Osteocyte (in vitro differentiated cells): ENCODE data around the gene NRF1. TPM values are rescaled to one million over a fixed set of nuclear protein-coding genes. Genes with fewer than 3 reads are reported as not detected.
"Not testable (repeated sequence)": the region's sequence is repeated elsewhere in the genome, so short reads cannot be mapped to it uniquely, and the experiment has no call there.

Experiments used
- DNase-seq: peaks from one replicate; pipeline ENCODE4 v3.0.0; 2021; ENCODE audit warnings: mixed read lengths; ENCODE audit not compliant: unreplicated experiment; ENCODE audit errors: extremely low spot score
- H3K27ac Mint-ChIP-seq: one replicate; pipeline ENCODE4 v1.8.0; 2021; ENCODE audit warnings: mild to moderate bottlenecking, mixed read lengths; ENCODE audit not compliant: unreplicated experiment
- H3K27me3 Mint-ChIP-seq: one replicate; pipeline ENCODE4 v1.8.0; 2021; ENCODE audit warnings: mixed read lengths; ENCODE audit not compliant: unreplicated experiment
- H3K36me3 Mint-ChIP-seq: one replicate; pipeline ENCODE4 v1.8.0; 2021; ENCODE audit warnings: mixed read lengths; ENCODE audit not compliant: unreplicated experiment
- H3K4me1 Mint-ChIP-seq: one replicate; pipeline ENCODE4 v1.8.0; 2021; ENCODE audit warnings: mixed read lengths; ENCODE audit not compliant: unreplicated experiment
- H3K4me3 Mint-ChIP-seq: one replicate; pipeline ENCODE4 v1.8.0; 2021; ENCODE audit warnings: mild to moderate bottlenecking, moderate library complexity, mixed read lengths; ENCODE audit not compliant: unreplicated experiment
- H3K9me3 Mint-ChIP-seq: one replicate; pipeline ENCODE4 v1.8.0; 2021; ENCODE audit warnings: mixed read lengths; ENCODE audit not compliant: unreplicated experiment
- total RNA-seq: library from RNA; stranded (reverse); gene quantifications from 2 replicates; pipeline ENCODE4 v1.2.1, GENCODE V29; 2021
- TF ChIP-seq, protein P1 (sequence below): fragments of 200-600 bp; sonication (generic); IDR thresholded peaks from 2 replicates; pipeline ENCODE4 v1.5.0; 2021; ENCODE audit warnings: antibody characterized with exemption, mild to moderate bottlenecking, moderate library complexity

The NRF1 gene
- total RNA-seq, 1 donor from 2014 or later = 20.7 TPM

DNA sequence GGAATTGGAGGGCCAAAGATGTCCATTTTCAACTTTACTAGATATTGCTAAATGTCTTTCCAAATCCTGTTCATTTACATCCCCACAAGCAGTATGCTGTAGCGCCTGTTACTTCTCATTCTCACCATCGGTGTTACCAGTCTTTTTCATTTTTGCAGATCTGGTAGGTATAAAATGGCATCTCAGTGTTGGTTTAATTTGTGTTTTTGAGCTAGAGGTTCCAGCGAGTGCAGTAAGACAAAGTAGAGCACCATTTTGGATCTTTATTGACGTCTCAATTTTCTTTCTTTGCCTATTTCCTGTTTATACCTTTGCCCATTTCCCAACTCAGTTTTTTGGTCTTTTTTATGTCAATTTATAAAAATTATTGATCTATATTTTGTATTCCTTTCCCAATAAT lies 55.6 kb downstream of the NRF1 start:
- H3K9me3 Mint-ChIP-seq = no peaks in the 10 kb centered on the region
- peaks cover 7% of the 10 kb centered on the region for H3K36me3 Mint-ChIP-seq
- peaks cover 12% of the 10 kb centered on the region for H3K4me1 Mint-ChIP-seq
- no peak for DNase-seq
- TF ChIP-seq, protein P1, sequence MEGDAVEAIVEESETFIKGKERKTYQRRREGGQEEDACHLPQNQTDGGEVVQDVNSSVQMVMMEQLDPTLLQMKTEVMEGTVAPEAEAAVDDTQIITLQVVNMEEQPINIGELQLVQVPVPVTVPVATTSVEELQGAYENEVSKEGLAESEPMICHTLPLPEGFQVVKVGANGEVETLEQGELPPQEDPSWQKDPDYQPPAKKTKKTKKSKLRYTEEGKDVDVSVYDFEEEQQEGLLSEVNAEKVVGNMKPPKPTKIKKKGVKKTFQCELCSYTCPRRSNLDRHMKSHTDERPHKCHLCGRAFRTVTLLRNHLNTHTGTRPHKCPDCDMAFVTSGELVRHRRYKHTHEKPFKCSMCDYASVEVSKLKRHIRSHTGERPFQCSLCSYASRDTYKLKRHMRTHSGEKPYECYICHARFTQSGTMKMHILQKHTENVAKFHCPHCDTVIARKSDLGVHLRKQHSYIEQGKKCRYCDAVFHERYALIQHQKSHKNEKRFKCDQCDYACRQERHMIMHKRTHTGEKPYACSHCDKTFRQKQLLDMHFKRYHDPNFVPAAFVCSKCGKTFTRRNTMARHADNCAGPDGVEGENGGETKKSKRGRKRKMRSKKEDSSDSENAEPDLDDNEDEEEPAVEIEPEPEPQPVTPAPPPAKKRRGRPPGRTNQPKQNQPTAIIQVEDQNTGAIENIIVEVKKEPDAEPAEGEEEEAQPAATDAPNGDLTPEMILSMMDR = no peak
- H3K4me3 Mint-ChIP-seq = no peak overlapping the region
- H3K27ac Mint-ChIP-seq = no peak overlapping the region
- no peaks in the 10 kb centered on the region for H3K27me3 Mint-ChIP-seq

DNA sequence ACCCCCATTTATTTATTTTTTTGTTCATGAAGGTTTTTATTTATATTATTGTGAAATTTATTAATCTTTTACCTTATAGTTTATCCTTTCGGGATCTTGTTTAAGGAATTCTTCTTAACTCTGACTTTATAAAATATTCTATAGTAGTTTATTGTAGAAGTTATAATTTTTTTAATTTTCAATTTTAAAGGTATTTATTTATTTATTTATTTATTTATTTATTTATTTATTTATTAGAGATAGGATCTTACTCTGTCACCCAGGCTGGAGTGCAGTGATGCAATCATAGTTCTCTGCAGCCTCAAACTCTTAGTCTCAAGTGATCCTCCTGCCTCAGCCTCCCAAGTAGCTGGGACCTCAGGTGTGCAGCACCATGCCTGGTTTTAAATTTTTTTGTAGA lies 56.0 kb downstream of the NRF1 start:
- H3K27ac Mint-ChIP-seq = no peak overlapping the region
- no peaks in the 10 kb centered on the region for H3K9me3 Mint-ChIP-seq
- DNase-seq = no peak
- no peak overlapping the region for H3K4me3 Mint-ChIP-seq
- TF ChIP-seq, protein P1 = no peak
- H3K4me1 Mint-ChIP-seq = peaks cover 12% of the 10 kb centered on the region
- no peaks in the 10 kb centered on the region for H3K27me3 Mint-ChIP-seq
- H3K36me3 Mint-ChIP-seq = peaks cover 3% of the 10 kb centered on the region

DNA sequence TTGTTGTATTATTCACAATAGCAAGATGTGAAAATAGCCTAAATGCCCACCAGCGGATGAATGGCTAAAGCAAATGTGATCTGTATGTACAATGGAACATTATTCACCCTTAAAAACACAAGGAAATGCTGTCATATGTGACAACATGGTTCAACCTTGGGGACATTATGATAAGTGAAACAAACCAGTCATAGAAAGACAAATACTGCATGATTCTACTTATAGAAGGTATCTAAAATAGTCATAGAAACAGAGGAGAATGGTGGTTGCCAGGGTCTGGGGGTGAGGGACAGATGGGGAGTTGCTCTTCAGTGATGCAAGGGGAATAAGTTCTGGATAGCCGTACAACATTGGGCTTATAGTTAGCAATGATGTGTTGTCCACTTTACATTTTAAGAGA lies 58.4 kb downstream of the NRF1 start:
- no peak overlapping the region for H3K27ac Mint-ChIP-seq
- peaks cover 5% of the 10 kb centered on the region for H3K36me3 Mint-ChIP-seq
- H3K4me3 Mint-ChIP-seq = no peak overlapping the region
- peaks cover 3% of the 10 kb centered on the region for H3K4me1 Mint-ChIP-seq
- no peak for DNase-seq
- H3K27me3 Mint-ChIP-seq = no peaks in the 10 kb centered on the region
- peaks cover 3% of the 10 kb centered on the region for H3K9me3 Mint-ChIP-seq
- TF ChIP-seq, protein P1 = no peak

DNA sequence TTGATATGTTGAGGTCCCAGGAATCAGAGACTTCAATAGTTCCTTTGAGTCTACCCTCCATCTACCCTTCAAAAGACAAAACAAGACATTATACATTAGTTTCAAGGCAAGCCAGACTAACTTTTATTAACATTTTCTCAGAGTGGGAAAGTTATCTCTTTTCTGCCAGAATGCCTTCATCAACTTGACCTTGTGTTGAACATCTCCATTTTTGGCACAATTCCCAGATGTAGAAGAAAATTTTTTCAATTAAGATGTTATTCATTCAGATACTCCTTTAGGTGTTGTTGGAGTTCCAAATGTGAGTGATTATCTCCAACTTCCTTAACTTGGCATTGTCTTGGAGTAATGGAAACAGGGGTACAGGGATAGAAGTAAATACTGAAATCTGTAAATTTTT lies 59.1 kb downstream of the NRF1 start:
- no peaks in the 10 kb centered on the region for H3K4me1 Mint-ChIP-seq
- H3K27ac Mint-ChIP-seq = no peak overlapping the region
- peaks cover 13% of the 10 kb centered on the region for H3K36me3 Mint-ChIP-seq
- H3K4me3 Mint-ChIP-seq = no peak overlapping the region
- peaks cover 10% of the 10 kb centered on the region for H3K9me3 Mint-ChIP-seq
- DNase-seq = no peak
- no peaks in the 10 kb centered on the region for H3K27me3 Mint-ChIP-seq
- TF ChIP-seq, protein P1 = no peak

DNA sequence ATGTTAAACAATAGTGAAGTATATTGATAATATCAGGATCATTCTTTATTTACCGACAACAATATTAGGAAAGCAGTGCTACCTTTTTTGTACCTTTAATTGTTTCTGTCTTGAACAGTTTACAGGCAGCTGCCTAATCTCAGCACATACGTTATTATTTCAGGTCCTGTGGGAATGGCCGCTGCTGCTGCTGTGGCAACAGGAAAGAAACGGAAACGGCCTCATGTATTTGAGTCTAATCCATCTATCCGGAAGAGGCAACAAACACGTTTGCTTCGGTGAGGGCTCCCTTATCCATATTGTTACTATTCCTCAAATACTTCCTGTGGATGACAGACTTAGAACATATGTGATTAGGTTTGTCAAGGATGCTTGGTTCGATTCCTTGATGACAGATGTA lies 59.7 kb downstream of the NRF1 start:
- TF ChIP-seq, protein P1 = no peak
- Mint-ChIP-seq H3K27ac (no peak overlapping the region), H3K27me3 (no peaks in the 10 kb centered on the region), H3K4me1 (no peaks in the 10 kb centered on the region), H3K4me3 (no peak overlapping the region), H3K36me3 (peaks cover 19% of the 10 kb centered on the region), H3K9me3 (peaks cover 14% of the 10 kb centered on the region)
- no peak for DNase-seq

DNA sequence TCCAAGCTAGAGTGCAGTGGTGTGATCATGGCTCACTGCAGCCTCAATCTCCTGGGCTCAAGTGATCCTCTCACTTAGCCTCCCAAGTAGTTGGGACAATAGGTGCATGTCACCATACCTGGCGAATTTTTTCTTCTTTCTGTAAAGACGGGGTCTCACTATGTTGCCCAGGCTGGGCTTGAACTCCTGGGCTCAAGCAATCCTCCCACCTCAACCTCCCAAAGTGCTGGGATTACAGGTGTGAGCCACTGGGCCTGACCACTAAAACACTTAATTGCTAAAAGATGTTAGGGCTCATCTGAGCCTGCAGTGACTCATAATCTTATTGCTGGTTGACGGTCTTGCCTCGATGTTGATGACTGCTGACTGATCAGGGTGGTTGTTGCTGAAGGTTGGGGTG lies 63.0 kb downstream of the NRF1 start:
- not testable (repeated sequence) for DNase-seq, H3K27me3 Mint-ChIP-seq

More for the DNA sequence above, 63.0 kb downstream of the NRF1 start:
- H3K36me3 Mint-ChIP-seq = peaks cover 34% of the 10 kb centered on the region
- not testable (repeated sequence) for H3K4me1 Mint-ChIP-seq, H3K4me3 Mint-ChIP-seq, H3K27ac Mint-ChIP-seq
- H3K9me3 Mint-ChIP-seq = peaks cover 19% of the 10 kb centered on the region
